Activated naive CD8-positive, alpha-beta T cell treated with anti-CD3 and anti-CD28 coated beads for 36 hours (primary cell): ENCODE measurements around the gene CACNA1I. TPM values are rescaled to one million over a fixed set of nuclear protein-coding genes. Genes with fewer than 3 reads are reported as not detected.
A peak's percentile ranks its signal among the peaks of the same experiment; 100 is the strongest.

Experiments
- DNase-seq: peaks from one replicate; pipeline ENCODE4 v3.0.0; 2021
- H3K27ac Mint-ChIP-seq: one replicate; pipeline ENCODE4 v1.8.0; 2022; ENCODE audit warnings: mild to moderate bottlenecking, moderate library complexity, mixed read lengths
- H3K27me3 Mint-ChIP-seq: one replicate; pipeline ENCODE4 v1.8.0; 2022; ENCODE audit warnings: mild to moderate bottlenecking, mixed read lengths
- H3K36me3 Mint-ChIP-seq: one replicate; pipeline ENCODE4 v1.8.0; 2021; ENCODE audit warnings: mild to moderate bottlenecking, mixed read lengths
- H3K4me1 Mint-ChIP-seq: one replicate; pipeline ENCODE4 v1.8.0; 2021; ENCODE audit warnings: mixed read lengths
- H3K4me3 Mint-ChIP-seq: one replicate; pipeline ENCODE4 v1.8.0; 2022; ENCODE audit warnings: mild to moderate bottlenecking, moderate library complexity, mixed read lengths
- H3K9me3 Mint-ChIP-seq: one replicate; pipeline ENCODE4 v1.8.0; 2022; ENCODE audit warnings: mixed read lengths
- total RNA-seq, 2 experiments: library from RNA; stranded (reverse); gene quantifications; one replicate each; pipeline ENCODE4 v1.2.3, GENCODE V29; 2021

The CACNA1I gene
- total RNA-seq, 2 experiments from 2014 or later: 0.26 to 0.27 TPM

GRCh38 chr22:39530692-39531331 lies 39.7 kb upstream of the CACNA1I start:
- Mint-ChIP-seq H3K36me3 (peaks cover 49% of the 10 kb centered on the region), H3K4me1 (peaks cover 54% of the 10 kb centered on the region), H3K9me3 (no peaks in the 10 kb centered on the region), H3K27me3 (no peaks in the 10 kb centered on the region), H3K27ac (peak overlapping the region; percentile 9), H3K4me3 (peak overlapping the region; percentile 96)
- DNase-seq: no peak

GRCh38 chr22:39532215-39533073 lies 38.1 kb upstream of the CACNA1I start, which contains the start of gene RPS19BP1:
RPS19BP1 (minus strand) TSS chr22:39532748; CDS start chr22:39532738, 10 bp downstream.
- Mint-ChIP-seq H3K9me3 (no peaks in the 10 kb centered on the region), H3K4me1 (peaks cover 45% of the 10 kb centered on the region), H3K4me3 (peak within 1 kb of the TSS; percentile 96), H3K27ac (peak within 1 kb of the TSS; percentile 92), H3K27me3 (no peaks in the 10 kb centered on the region), H3K36me3 (peaks cover 42% of the 10 kb centered on the region)
- peak; percentile 99 for DNase-seq

GRCh38 chr22:39534092-39534506 lies 36.5 kb upstream of the CACNA1I start:
- no peak for DNase-seq
- H3K27me3 Mint-ChIP-seq: no peaks in the 10 kb centered on the region
- peaks cover 30% of the 10 kb centered on the region for H3K4me1 Mint-ChIP-seq
- H3K9me3 Mint-ChIP-seq: no peaks in the 10 kb centered on the region
- H3K27ac Mint-ChIP-seq: peak overlapping the region; percentile 14
- no peak overlapping the region for H3K4me3 Mint-ChIP-seq
- H3K36me3 Mint-ChIP-seq: peaks cover 33% of the 10 kb centered on the region

- Mint-ChIP-seq H3K4me1 (peaks cover 24% of the 10 kb centered on the region), H3K36me3 (peaks cover 26% of the 10 kb centered on the region), H3K4me3 (no peak overlapping the region), H3K9me3 (no peaks in the 10 kb centered on the region), H3K27me3 (no peaks in the 10 kb centered on the region), H3K27ac (no peak overlapping the region)
- DNase-seq: peak; percentile 81
Observed at GRCh38 chr22:39534591-39535356, 35.8 kb upstream of the CACNA1I start.

GRCh38 chr22:39535357-39535725 lies 35.2 kb upstream of the CACNA1I start:
- Mint-ChIP-seq H3K27me3 (no peaks in the 10 kb centered on the region), H3K4me3 (no peak overlapping the region), H3K9me3 (no peaks in the 10 kb centered on the region), H3K4me1 (peaks cover 20% of the 10 kb centered on the region), H3K27ac (no peak overlapping the region), H3K36me3 (peaks cover 21% of the 10 kb centered on the region)
- DNase-seq: no peak

- no peak for DNase-seq
- H3K36me3 Mint-ChIP-seq: peaks cover 15% of the 10 kb centered on the region
- no peaks in the 10 kb centered on the region for H3K9me3 Mint-ChIP-seq
- H3K4me3 Mint-ChIP-seq: no peak overlapping the region
- peaks cover 15% of the 10 kb centered on the region for H3K4me1 Mint-ChIP-seq
- no peaks in the 10 kb centered on the region for H3K27me3 Mint-ChIP-seq
- H3K27ac Mint-ChIP-seq: no peak overlapping the region
Observed at GRCh38 chr22:39535831-39536449, 34.6 kb upstream of the CACNA1I start.

GRCh38 chr22:39536711-39537110 lies 33.8 kb upstream of the CACNA1I start:
- Mint-ChIP-seq H3K4me3 (no peak overlapping the region), H3K36me3 (peaks cover 9% of the 10 kb centered on the region), H3K4me1 (peaks cover 7% of the 10 kb centered on the region), H3K27me3 (no peaks in the 10 kb centered on the region), H3K9me3 (no peaks in the 10 kb centered on the region), H3K27ac (no peak overlapping the region)
- no peak for DNase-seq

GRCh38 chr22:39537975-39538374 lies 32.6 kb upstream of the CACNA1I start:
- no peak for DNase-seq
- peaks cover 4% of the 10 kb centered on the region for H3K4me1 Mint-ChIP-seq
- no peaks in the 10 kb centered on the region for H3K9me3 Mint-ChIP-seq
- H3K36me3 Mint-ChIP-seq: no peaks in the 10 kb centered on the region
- H3K27me3 Mint-ChIP-seq: peaks cover 4% of the 10 kb centered on the region
- no peak overlapping the region for H3K4me3 Mint-ChIP-seq
- no peak overlapping the region for H3K27ac Mint-ChIP-seq

GRCh38 chr22:39543095-39543494 lies 27.5 kb upstream of the CACNA1I start:
- H3K9me3 Mint-ChIP-seq: no peaks in the 10 kb centered on the region
- no peak for DNase-seq
- no peak overlapping the region for H3K27ac Mint-ChIP-seq
- H3K4me1 Mint-ChIP-seq: peaks cover 4% of the 10 kb centered on the region
- H3K4me3 Mint-ChIP-seq: no peak overlapping the region
- no peaks in the 10 kb centered on the region for H3K36me3 Mint-ChIP-seq
- peaks cover 43% of the 10 kb centered on the region for H3K27me3 Mint-ChIP-seq

- Mint-ChIP-seq H3K4me1 (peaks cover 4% of the 10 kb centered on the region), H3K9me3 (no peaks in the 10 kb centered on the region), H3K27me3 (peaks cover 52% of the 10 kb centered on the region), H3K4me3 (no peak overlapping the region), H3K36me3 (no peaks in the 10 kb centered on the region), H3K27ac (no peak overlapping the region)
- DNase-seq: peak; percentile 55
Observed at GRCh38 chr22:39545386-39546365, 24.9 kb upstream of the CACNA1I start.

- Mint-ChIP-seq H3K4me1 (peaks cover 4% of the 10 kb centered on the region), H3K4me3 (no peak overlapping the region)
Observed at GRCh38 chr22:39546889-39547586, 23.5 kb upstream of the CACNA1I start.

GRCh38 chr22:39547587-39547947 lies 23.0 kb upstream of the CACNA1I start:
- H3K4me3 Mint-ChIP-seq: no peak overlapping the region
- H3K27ac Mint-ChIP-seq: no peak overlapping the region
- peaks cover 59% of the 10 kb centered on the region for H3K27me3 Mint-ChIP-seq
- no peaks in the 10 kb centered on the region for H3K36me3 Mint-ChIP-seq
- H3K9me3 Mint-ChIP-seq: no peaks in the 10 kb centered on the region
- no peak for DNase-seq
- peaks cover 4% of the 10 kb centered on the region for H3K4me1 Mint-ChIP-seq

More at GRCh38 chr22:39546889-39547586, 23.5 kb upstream of the CACNA1I start:
- peaks cover 59% of the 10 kb centered on the region for H3K27me3 Mint-ChIP-seq
- no peaks in the 10 kb centered on the region for H3K36me3 Mint-ChIP-seq
- H3K9me3 Mint-ChIP-seq: no peaks in the 10 kb centered on the region
- H3K27ac Mint-ChIP-seq: no peak overlapping the region
- no peak for DNase-seq

- no peak for DNase-seq
- H3K9me3 Mint-ChIP-seq: no peaks in the 10 kb centered on the region
- H3K27me3 Mint-ChIP-seq: peaks cover 47% of the 10 kb centered on the region
- no peak overlapping the region for H3K4me3 Mint-ChIP-seq
- no peak overlapping the region for H3K27ac Mint-ChIP-seq
- H3K4me1 Mint-ChIP-seq: no peaks in the 10 kb centered on the region
- no peaks in the 10 kb centered on the region for H3K36me3 Mint-ChIP-seq
Observed at GRCh38 chr22:39553429-39553828, 17.1 kb upstream of the CACNA1I start.
